ENCODE data around the gene NFIA.

GRCh38 chr1:61444288-61444687 lies 361.9 kb downstream of the NFIA start:
- no peak for TF ChIP-seq RBBP5 (IDR thresholded peaks at IDR 0.05; ENCODE audit: borderline replicate concordance, insufficient read depth, low read length, poor library complexity, severe bottlenecking)
- no peak for TF ChIP-seq FOXJ3 (CRISPR knock-in tag; IDR thresholded peaks at IDR 0.05)
- no peak for TF ChIP-seq FOXO4 (CRISPR knock-in tag; IDR thresholded peaks at IDR 0.05)
- no peak for TF ChIP-seq IRF2 (CRISPR knock-in tag; IDR thresholded peaks at IDR 0.05)
- no peak for TF ChIP-seq CCAR2 (IDR thresholded peaks at IDR 0.05; ENCODE audit: low read depth, low read length)
- no peak for TF ChIP-seq YY1 (IDR thresholded peaks at IDR 0.05; ENCODE audit: borderline replicate concordance in 1 of 3, control insufficient read depth in 1 of 3, extremely low read depth in 1 of 3, insufficient read depth in 3 of 3, insufficient read length in 1 of 3, insufficient replicate concordance in 2 of 3, low read depth in 1 of 3, low read length in 2 of 3)
- no peak for TF ChIP-seq PATZ1 (CRISPR knock-in tag; IDR thresholded peaks at IDR 0.05; ENCODE audit: borderline replicate concordance)
- TF ChIP-seq ZNF175 (CRISPR knock-in tag; IDR thresholded peaks at IDR 0.05; ENCODE audit: low read depth): no peak
- no peak for TF ChIP-seq CBX2 (IDR thresholded peaks at IDR 0.05; ENCODE audit: insufficient read depth, low read length, poor library complexity, severe bottlenecking)
- TF ChIP-seq ZNF668 (CRISPR knock-in tag; IDR thresholded peaks at IDR 0.05): no peak
